GM06990 (cell line): ENCODE results near the gene GRID2.

Experiments used
- DNase-seq: peaks from one replicate; pipeline ENCODE4 v3.0.0-alpha.2; 2011; ENCODE audit not compliant: insufficient read length; ENCODE audit errors: extremely low read depth
- H3K27me3 ChIP-seq: replicated peaks from 2 replicates; pipeline ENCODE4 v1.6.0; 2011; ENCODE audit warnings: low read length; ENCODE audit not compliant: control insufficient read depth, insufficient read depth
- H3K36me3 ChIP-seq: 2 replicates; pipeline ENCODE4 v1.5.1; 2011; ENCODE audit warnings: low read length; ENCODE audit not compliant: control insufficient read depth, insufficient read depth
- H3K4me3 ChIP-seq: replicated peaks from 2 replicates; pipeline ENCODE4 v1.5.1; 2011; ENCODE audit warnings: low read depth, mild to moderate bottlenecking, control low read depth, low read length
- TF ChIP-seq, protein P1 (sequence below): IDR thresholded peaks from 2 replicates; pipeline ENCODE4 v1.5.1; 2011; ENCODE audit warnings: low read length, control low read depth, mild to moderate bottlenecking, inconsistent platforms; ENCODE audit not compliant: insufficient read depth, poor library complexity, severe bottlenecking

Gene GRID2

GRCh38 chr4:93042746-93043145 lies 739.0 kb downstream of the GRID2 start:
- Histone ChIP-seq H3K4me3 (no peak overlapping the region), H3K36me3 (no peaks in the 10 kb centered on the region), H3K27me3 (no peaks in the 10 kb centered on the region)
- no peak for DNase-seq
- TF ChIP-seq, protein P1, sequence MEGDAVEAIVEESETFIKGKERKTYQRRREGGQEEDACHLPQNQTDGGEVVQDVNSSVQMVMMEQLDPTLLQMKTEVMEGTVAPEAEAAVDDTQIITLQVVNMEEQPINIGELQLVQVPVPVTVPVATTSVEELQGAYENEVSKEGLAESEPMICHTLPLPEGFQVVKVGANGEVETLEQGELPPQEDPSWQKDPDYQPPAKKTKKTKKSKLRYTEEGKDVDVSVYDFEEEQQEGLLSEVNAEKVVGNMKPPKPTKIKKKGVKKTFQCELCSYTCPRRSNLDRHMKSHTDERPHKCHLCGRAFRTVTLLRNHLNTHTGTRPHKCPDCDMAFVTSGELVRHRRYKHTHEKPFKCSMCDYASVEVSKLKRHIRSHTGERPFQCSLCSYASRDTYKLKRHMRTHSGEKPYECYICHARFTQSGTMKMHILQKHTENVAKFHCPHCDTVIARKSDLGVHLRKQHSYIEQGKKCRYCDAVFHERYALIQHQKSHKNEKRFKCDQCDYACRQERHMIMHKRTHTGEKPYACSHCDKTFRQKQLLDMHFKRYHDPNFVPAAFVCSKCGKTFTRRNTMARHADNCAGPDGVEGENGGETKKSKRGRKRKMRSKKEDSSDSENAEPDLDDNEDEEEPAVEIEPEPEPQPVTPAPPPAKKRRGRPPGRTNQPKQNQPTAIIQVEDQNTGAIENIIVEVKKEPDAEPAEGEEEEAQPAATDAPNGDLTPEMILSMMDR, result no peak

DNA sequence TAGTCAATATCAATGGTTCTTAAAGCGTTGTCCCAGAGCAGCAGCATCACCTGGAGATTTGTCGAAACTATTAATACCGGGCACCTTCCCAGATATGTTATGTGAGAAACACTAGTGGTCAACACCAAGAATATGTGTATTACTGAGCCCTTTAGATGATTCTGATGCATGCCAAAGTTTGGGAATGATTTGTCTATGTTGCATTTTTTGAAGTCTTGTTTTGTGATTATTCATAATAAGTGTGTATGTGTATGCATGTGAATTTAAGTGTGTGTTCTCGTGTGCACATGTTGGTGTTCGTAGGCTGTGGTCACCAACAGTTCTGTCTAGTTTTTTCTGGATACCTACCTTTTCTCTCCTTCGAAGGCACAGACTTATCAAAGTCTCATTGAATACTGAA lies 749.4 kb downstream of the GRID2 start:
- no peaks in the 10 kb centered on the region for H3K36me3 ChIP-seq
- TF ChIP-seq, protein P1, result no peak
- no peak overlapping the region for H3K4me3 ChIP-seq
- H3K27me3 ChIP-seq, result no peaks in the 10 kb centered on the region
- no peak for DNase-seq

- no peaks in the 10 kb centered on the region for H3K36me3 ChIP-seq
These were observed 758.1 kb downstream of the GRID2 start for GRCh38 chr4:93061826-93062225.

GRCh38 chr4:93063325-93063724 lies 759.6 kb downstream of the GRID2 start:
- no peak for DNase-seq
- Histone ChIP-seq H3K36me3 (no peaks in the 10 kb centered on the region), H3K4me3 (no peak overlapping the region), H3K27me3 (no peaks in the 10 kb centered on the region)
- TF ChIP-seq, protein P1, result no peak

More at GRCh38 chr4:93061826-93062225, 758.1 kb downstream of the GRID2 start:
- Histone ChIP-seq H3K27me3 (no peaks in the 10 kb centered on the region), H3K4me3 (no peak overlapping the region)
- DNase-seq, result no peak
- TF ChIP-seq, protein P1, result no peak

GRCh38 chr4:93065790-93066189 lies 762.0 kb downstream of the GRID2 start:
- no peak for DNase-seq
- no peak overlapping the region for H3K4me3 ChIP-seq
- H3K27me3 ChIP-seq, result no peaks in the 10 kb centered on the region
- H3K36me3 ChIP-seq, result no peaks in the 10 kb centered on the region
- TF ChIP-seq, protein P1, result no peak

DNA sequence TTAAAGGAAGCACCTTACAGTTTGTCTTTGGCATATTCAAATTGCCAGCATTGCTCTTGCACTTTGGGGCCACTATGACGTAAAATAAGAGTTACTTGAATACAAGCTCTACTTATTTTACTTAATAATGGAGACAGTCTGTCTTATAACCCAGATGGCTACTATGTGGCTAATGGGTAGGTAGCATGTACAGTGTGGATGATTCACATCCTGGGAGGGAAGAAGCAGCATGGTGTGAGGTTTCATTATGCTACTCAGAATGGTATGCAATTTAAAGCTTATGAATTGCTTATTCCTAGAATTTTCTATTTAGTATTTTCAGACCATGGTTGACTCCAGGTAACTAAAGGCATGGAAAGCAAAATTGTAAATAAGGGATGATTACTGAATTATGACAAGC lies 763.0 kb downstream of the GRID2 start:
- no peak for DNase-seq
- H3K4me3 ChIP-seq, result no peak overlapping the region
- TF ChIP-seq, protein P1, result no peak
- H3K36me3 ChIP-seq, result no peaks in the 10 kb centered on the region
- H3K27me3 ChIP-seq, result no peaks in the 10 kb centered on the region
